Activated naive CD4-positive, alpha-beta T cell treated with anti-CD3 and anti-CD28 coated beads, Interleukin-2, amount 50 U/mL, for 72 hours (primary cell): ENCODE results near the gene NDEL1. TPM values are rescaled to one million over a fixed set of nuclear protein-coding genes. Genes with fewer than 3 reads are reported as not detected.

ENCODE experiments used
- ATAC-seq, 2 donors: fragments of 150-1000 bp; cut with Tn5 transposase; 2 replicates each; pipeline ENCODE4 v1.10.0; 2021; ENCODE audit warnings: mild to moderate bottlenecking in 2 of 2, moderate library complexity in 2 of 2
- DNase-seq, 2 donors: peaks; one replicate each; pipeline ENCODE4 v3.0.0; 2021 to 2022; ENCODE audit warnings: low spot score in 2 of 2
- H3K27ac Mint-ChIP-seq, 2 donors: one replicate each; pipeline ENCODE4 v1.8.0; 2022; ENCODE audit warnings: mild to moderate bottlenecking in 2 of 2, mixed read lengths in 2 of 2
- H3K36me3 Mint-ChIP-seq, 2 donors: one replicate each; pipeline ENCODE4 v1.8.0; 2022; ENCODE audit warnings: mixed read lengths in 2 of 2
- H3K9me3 Mint-ChIP-seq, 2 donors: one replicate each; pipeline ENCODE4 v1.8.0; 2022; ENCODE audit warnings: mixed read lengths in 2 of 2
- total RNA-seq, 2 donors: library from RNA; stranded (reverse); gene quantifications; one replicate each; pipeline ENCODE4 v1.2.3, GENCODE V29; 2022

The NDEL1 gene
- total RNA-seq, 2 donors from 2014 or later: 68.1 to 72.4 TPM

GRCh38 chr17:8480011-8480976 lies 44.6 kb downstream of the NDEL1 start:
- peaks cover 0 to 12% of the 10 kb centered on the region in 2 donors for H3K9me3 Mint-ChIP-seq
- H3K27ac Mint-ChIP-seq: peak overlapping the region in 1 of 2 donors; percentile 29
- ATAC-seq (peak in 1 of 2 donors; percentile 26), DNase-seq (no peak)
- peaks cover 35 to 41% of the 10 kb centered on the region in 2 donors for H3K36me3 Mint-ChIP-seq

- no peak for DNase-seq
- Mint-ChIP-seq H3K9me3 (peaks cover 0 to 12% of the 10 kb centered on the region in 2 donors), H3K27ac (peak overlapping the region in 1 of 2 donors; percentile 65), H3K36me3 (peaks cover 40 to 49% of the 10 kb centered on the region in 2 donors)
- ATAC-seq: peak in 1 of 2 donors; percentile 22
Measured at GRCh38 chr17:8481089-8481488, 45.4 kb downstream of the NDEL1 start.

GRCh38 chr17:8481703-8482102 lies 46.0 kb downstream of the NDEL1 start:
- Mint-ChIP-seq H3K36me3 (peaks cover 40 to 49% of the 10 kb centered on the region in 2 donors), H3K9me3 (peaks cover 0 to 12% of the 10 kb centered on the region in 2 donors), H3K27ac (no peak overlapping the region)
- ATAC-seq (no peak), DNase-seq (no peak)

- H3K9me3 Mint-ChIP-seq: peaks cover 0 to 14% of the 10 kb centered on the region in 2 donors
- DNase-seq: no peak
- ATAC-seq: no peak
- peaks cover 40 to 52% of the 10 kb centered on the region in 2 donors for H3K36me3 Mint-ChIP-seq
- H3K27ac Mint-ChIP-seq: peak overlapping the region in 1 of 2 donors; percentile 22
Measured at GRCh38 chr17:8482546-8482945, 46.9 kb downstream of the NDEL1 start.

- Mint-ChIP-seq H3K27ac (no peak overlapping the region), H3K36me3 (peaks cover 30 to 56% of the 10 kb centered on the region in 2 donors), H3K9me3 (peaks cover 0 to 16% of the 10 kb centered on the region in 2 donors)
- no peak for DNase-seq
- no peak for ATAC-seq
Measured at GRCh38 chr17:8484465-8484864, 48.8 kb downstream of the NDEL1 start.

- DNase-seq: no peak
- H3K9me3 Mint-ChIP-seq: peaks cover 0 to 16% of the 10 kb centered on the region in 2 donors
- ATAC-seq: no peak
Measured at GRCh38 chr17:8485491-8485890, 49.8 kb downstream of the NDEL1 start.

GRCh38 chr17:8487130-8487645 lies 51.5 kb downstream of the NDEL1 start:
- Mint-ChIP-seq H3K9me3 (peaks cover 0 to 19% of the 10 kb centered on the region in 2 donors), H3K36me3 (peaks cover 34 to 54% of the 10 kb centered on the region in 2 donors)
- ATAC-seq: no peak

More at GRCh38 chr17:8485491-8485890, 49.8 kb downstream of the NDEL1 start:
- Mint-ChIP-seq H3K27ac (no peak overlapping the region), H3K36me3 (peaks cover 33 to 56% of the 10 kb centered on the region in 2 donors)

GRCh38 chr17:8487743-8488142 lies 52.1 kb downstream of the NDEL1 start:
- peak overlapping the region in 1 of 2 donors; percentile 2 for H3K27ac Mint-ChIP-seq
- peaks cover 32 to 54% of the 10 kb centered on the region in 2 donors for H3K36me3 Mint-ChIP-seq
- DNase-seq (peak in 1 of 2 donors; percentile 2), ATAC-seq (no peak)
- peaks cover 0 to 19% of the 10 kb centered on the region in 2 donors for H3K9me3 Mint-ChIP-seq

More at GRCh38 chr17:8487130-8487645, 51.5 kb downstream of the NDEL1 start:
- DNase-seq: no peak
- H3K27ac Mint-ChIP-seq: peak overlapping the region in 1 of 2 donors; percentile 2

GRCh38 chr17:8488491-8488890 lies 52.8 kb downstream of the NDEL1 start:
- DNase-seq (peak in 1 of 2 donors; percentile 11), ATAC-seq (no peak)
- H3K36me3 Mint-ChIP-seq: peaks cover 27 to 50% of the 10 kb centered on the region in 2 donors
- H3K27ac Mint-ChIP-seq: peak overlapping the region in 1 of 2 donors; percentile 50
- H3K9me3 Mint-ChIP-seq: peaks cover 0 to 13% of the 10 kb centered on the region in 2 donors

- peaks cover 0 to 13% of the 10 kb centered on the region in 2 donors for H3K9me3 Mint-ChIP-seq
- ATAC-seq (no peak), DNase-seq (no peak)
- H3K27ac Mint-ChIP-seq: no peak overlapping the region
- H3K36me3 Mint-ChIP-seq: peaks cover 25 to 50% of the 10 kb centered on the region in 2 donors
Measured at GRCh38 chr17:8488901-8489300, 53.2 kb downstream of the NDEL1 start.

- ATAC-seq: no peak
- Mint-ChIP-seq H3K9me3 (peaks cover 0 to 10% of the 10 kb centered on the region in 2 donors), H3K27ac (no peak overlapping the region), H3K36me3 (peaks cover 25 to 49% of the 10 kb centered on the region in 2 donors)
- no peak for DNase-seq
Measured at GRCh38 chr17:8489841-8490240, 54.2 kb downstream of the NDEL1 start.

GRCh38 chr17:8490256-8491023 lies 54.8 kb downstream of the NDEL1 start:
- DNase-seq: peak in 1 of 2 donors; percentile 30
- peaks cover 24 to 46% of the 10 kb centered on the region in 2 donors for H3K36me3 Mint-ChIP-seq
- no peak for ATAC-seq
- peaks cover 0 to 8% of the 10 kb centered on the region in 2 donors for H3K9me3 Mint-ChIP-seq
- peak overlapping the region; percentile 6 to 15 for H3K27ac Mint-ChIP-seq

GRCh38 chr17:8492121-8492520 lies 56.4 kb downstream of the NDEL1 start:
- H3K36me3 Mint-ChIP-seq: peaks cover 20 to 39% of the 10 kb centered on the region in 2 donors
- H3K27ac Mint-ChIP-seq: no peak overlapping the region
- peaks cover 0 to 8% of the 10 kb centered on the region in 2 donors for H3K9me3 Mint-ChIP-seq
- ATAC-seq (no peak), DNase-seq (peak in 1 of 2 donors; percentile 28)

- Mint-ChIP-seq H3K27ac (peak overlapping the region in 1 of 2 donors; percentile 73), H3K9me3 (peaks cover 0 to 3% of the 10 kb centered on the region in 2 donors), H3K36me3 (peaks cover 20 to 32% of the 10 kb centered on the region in 2 donors)
- ATAC-seq: no peak
- no peak for DNase-seq
Measured at GRCh38 chr17:8494021-8494420, 58.3 kb downstream of the NDEL1 start.

- DNase-seq: no peak
- no peak for ATAC-seq
- Mint-ChIP-seq H3K27ac (peak overlapping the region in 1 of 2 donors; percentile 73), H3K36me3 (peaks cover 20 to 32% of the 10 kb centered on the region in 2 donors), H3K9me3 (peaks cover 0 to 3% of the 10 kb centered on the region in 2 donors)
Measured at GRCh38 chr17:8494506-8495111, 58.9 kb downstream of the NDEL1 start.

GRCh38 chr17:8496081-8496480 lies 60.4 kb downstream of the NDEL1 start:
- Mint-ChIP-seq H3K36me3 (peaks cover 11 to 25% of the 10 kb centered on the region in 2 donors), H3K27ac (no peak overlapping the region), H3K9me3 (peaks cover 0 to 3% of the 10 kb centered on the region in 2 donors)
- ATAC-seq: no peak
- no peak for DNase-seq
